Stimulated activated naive CD8-positive, alpha-beta T cell treated with anti-CD3 and anti-CD28 coated beads, Interleukin-15, Interleukin-2, amounts not matched to agents 100 U/mL and 50 U/mL, for 24 hours (primary cell): Measurements from ENCODE around the gene IFRD2.
"Not testable (repeated sequence)": the region's sequence is repeated elsewhere in the genome, so short reads cannot be mapped to it uniquely, and the experiment has no call there.

Source experiments
- ATAC-seq: fragments of 150-1000 bp; cut with Tn5 transposase; one replicate; pipeline ENCODE4 v1.10.0; 2021
- DNase-seq: peaks from one replicate; pipeline ENCODE4 v3.0.0; 2021

Gene IFRD2

GRCh38 chr3:50286322-50287227, 5.7 kb downstream of the IFRD2 start:
- ATAC-seq (no peak), DNase-seq (no peak)

GRCh38 chr3:50284121-50284520, 8.1 kb downstream of the IFRD2 start:
- DNase-seq, ATAC-seq: not testable (repeated sequence)

DNA sequence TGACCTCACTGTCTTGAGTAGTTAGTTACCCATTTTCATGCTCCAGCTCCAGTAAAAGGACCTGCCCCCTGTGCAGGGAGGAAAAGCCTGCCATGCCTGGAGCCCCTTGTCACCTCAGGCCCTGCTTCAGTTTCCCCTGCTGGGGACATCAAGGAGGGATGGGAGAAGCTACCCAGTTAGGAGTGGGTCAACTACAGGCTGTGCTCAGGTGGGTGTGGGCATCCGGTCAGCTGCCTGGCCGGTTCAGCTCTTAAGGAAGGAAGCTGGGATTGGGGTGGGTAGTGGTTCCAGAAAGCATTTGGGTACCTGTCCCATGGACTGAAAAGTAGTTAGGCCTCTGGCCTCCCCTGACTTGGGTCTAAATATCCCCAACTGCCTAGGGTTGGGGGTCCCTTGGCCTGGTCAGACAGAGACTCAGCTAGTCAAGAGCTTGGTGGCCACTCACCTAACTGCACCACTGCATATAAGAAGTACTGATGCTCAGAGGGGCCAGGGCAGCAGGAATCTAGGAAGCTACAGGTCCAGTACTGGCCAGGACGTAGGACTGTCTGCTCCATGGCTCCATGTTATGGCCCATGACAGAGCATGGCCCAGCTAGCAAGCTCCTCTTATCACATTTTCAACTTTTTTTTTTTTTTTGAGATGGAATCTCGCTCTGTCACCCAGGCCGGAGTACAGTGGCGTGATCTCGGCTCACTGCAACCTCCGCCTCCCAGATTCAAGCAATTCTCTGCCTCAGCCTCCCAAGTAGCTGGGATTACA, 12.8 kb downstream of the IFRD2 start:
- no peak for ATAC-seq
- DNase-seq, result no peak

- no peak for DNase-seq
- ATAC-seq, result no peak
These were observed 13.4 kb downstream of the IFRD2 start, which contains the start of gene LSMEM2 for GRCh38 chr3:50278880-50279224. TSS of gene LSMEM2 (plus strand) at chr3:50279087. CDS start at chr3:50279114, 27 bp downstream.

DNA sequence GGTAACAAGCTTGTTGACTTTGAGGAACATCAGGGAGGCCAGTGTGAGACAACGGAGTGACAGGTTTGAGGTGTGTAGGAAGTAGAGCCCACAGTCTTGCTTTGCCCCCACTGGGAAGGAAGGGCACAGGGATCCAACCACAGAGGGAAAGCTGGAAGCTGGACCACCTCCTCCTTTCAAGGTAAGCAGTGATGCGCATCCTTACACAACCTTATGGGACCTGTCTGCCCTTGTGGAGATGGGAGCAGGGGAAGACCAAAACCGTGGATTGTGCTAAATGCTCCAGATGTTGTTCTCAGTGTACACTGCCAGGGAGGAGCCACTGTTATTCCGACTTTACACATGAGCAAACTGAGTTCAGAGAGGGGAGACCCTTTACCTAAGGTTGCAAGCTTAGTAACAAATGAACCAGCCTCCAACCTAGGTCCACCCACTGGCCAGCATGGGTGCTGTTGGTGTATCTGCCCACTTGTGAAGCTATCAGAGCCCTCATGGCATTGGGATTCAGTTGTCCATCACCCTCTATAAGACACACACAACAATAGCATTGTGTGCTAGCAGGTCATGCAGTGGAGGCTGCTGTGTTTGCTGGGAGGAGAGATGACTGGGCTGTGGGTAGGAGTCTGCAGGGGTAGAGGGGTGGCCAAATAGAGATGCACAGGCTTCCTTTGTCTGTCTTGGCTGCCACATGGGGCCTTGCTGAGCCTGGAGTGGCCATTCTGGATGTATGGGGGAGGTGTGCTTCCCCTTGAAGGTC, 13.9 kb downstream of the IFRD2 start:
- ATAC-seq, result peak; percentile 14
- DNase-seq, result no peak

GRCh38 chr3:50276762-50277101, 15.5 kb downstream of the IFRD2 start:
- no peak for DNase-seq
- no peak for ATAC-seq

- ATAC-seq (no peak), DNase-seq (peak; percentile 24)
These were observed 16.1 kb downstream of the IFRD2 start for GRCh38 chr3:50275996-50276761.

DNA sequence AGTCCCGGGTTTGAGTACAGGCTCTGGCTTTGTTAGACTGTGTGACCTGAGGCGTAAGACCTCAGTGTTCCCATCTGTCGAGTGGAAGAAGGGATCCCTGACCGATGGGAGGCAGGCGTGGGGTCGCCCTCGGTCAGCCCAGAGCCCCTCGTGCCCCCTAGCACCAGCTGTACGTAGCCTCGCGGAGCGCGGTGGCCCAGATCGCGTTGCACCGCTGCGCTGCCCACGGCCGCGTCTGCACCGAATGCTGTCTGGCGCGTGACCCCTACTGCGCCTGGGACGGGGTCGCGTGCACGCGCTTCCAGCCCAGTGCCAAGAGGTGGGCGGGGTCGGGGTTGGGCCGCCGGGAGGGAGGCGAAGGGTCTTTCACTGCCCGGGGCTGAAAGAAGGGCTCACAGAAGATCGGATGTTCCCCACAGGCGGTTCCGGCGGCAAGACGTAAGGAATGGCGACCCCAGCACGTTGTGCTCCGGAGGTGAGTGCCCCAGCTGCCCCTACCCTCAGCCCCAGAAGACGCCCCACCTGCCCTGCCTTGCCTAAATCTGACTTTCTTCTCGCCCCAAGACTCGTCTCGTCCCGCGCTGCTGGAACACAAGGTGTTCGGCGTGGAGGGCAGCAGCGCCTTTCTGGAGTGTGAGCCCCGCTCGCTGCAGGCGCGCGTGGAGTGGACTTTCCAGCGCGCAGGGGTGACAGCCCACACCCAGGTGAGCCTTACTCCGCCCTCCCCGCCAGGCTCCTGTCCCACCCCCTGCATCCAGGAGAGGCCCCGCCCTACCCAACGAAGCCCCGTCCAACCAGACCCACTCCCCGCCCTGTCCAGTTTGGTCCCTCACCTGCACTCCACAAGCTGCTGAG, 16.9 kb downstream of the IFRD2 start:
- DNase-seq (no peak), ATAC-seq (no peak)

DNA sequence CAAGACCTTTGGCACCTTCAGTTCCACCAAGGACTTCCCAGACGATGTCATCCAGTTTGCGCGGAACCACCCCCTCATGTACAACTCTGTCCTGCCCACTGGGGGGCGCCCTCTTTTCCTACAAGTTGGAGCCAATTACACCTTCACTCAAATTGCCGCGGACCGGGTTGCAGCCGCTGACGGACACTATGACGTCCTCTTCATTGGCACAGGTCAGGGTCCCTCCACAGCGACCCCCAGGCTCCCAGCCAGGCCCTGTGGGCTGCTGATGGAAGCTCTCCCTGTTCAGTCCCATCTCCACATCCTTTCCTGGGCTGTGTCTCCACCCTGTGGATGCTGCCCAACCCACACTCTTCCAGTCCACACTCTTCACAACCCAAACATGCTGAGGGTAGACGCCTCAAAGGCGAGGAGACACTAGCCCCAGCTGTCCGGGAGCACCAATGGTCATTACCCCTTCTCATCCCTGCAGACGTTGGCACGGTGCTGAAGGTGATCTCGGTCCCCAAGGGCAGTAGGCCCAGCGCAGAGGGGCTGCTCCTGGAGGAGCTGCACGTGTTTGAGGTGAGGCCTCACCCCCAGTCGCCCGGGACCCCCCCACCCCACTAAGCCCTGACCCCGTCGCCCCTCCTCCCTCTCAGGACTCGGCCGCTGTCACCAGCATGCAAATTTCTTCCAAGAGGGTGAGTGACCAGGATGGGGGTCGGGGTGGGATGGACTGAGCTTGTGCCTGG, 17.7 kb downstream of the IFRD2 start:
- peak; percentile 34 for ATAC-seq
- peak; percentile 84 for DNase-seq

DNA sequence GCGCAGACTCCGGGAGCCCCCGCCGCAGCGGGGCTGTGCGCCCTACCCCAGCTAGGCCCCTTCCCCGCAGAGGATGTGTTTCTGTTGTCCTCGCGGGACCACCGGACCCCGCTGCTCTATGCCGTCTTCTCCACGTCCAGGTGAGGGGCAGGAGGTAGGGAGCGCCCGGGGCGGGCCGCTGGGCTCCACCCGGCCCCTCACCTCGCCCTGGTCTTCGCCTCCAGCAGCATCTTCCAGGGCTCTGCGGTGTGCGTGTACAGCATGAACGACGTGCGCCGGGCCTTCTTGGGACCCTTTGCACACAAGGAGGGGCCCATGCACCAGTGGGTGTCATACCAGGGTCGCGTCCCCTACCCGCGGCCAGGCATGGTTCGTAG, 18.6 kb downstream of the IFRD2 start:
- no peak for ATAC-seq
- no peak for DNase-seq

- DNase-seq (peak; percentile 96), ATAC-seq (peak; percentile 90)
These were observed 19.1 kb downstream of the IFRD2 start for GRCh38 chr3:50272911-50273688.

GRCh38 chr3:50272538-50272910, 19.7 kb downstream of the IFRD2 start:
- not testable (repeated sequence) for DNase-seq, ATAC-seq

GRCh38 chr3:50271314-50271936, 20.8 kb downstream of the IFRD2 start:
- no peak for ATAC-seq

DNA sequence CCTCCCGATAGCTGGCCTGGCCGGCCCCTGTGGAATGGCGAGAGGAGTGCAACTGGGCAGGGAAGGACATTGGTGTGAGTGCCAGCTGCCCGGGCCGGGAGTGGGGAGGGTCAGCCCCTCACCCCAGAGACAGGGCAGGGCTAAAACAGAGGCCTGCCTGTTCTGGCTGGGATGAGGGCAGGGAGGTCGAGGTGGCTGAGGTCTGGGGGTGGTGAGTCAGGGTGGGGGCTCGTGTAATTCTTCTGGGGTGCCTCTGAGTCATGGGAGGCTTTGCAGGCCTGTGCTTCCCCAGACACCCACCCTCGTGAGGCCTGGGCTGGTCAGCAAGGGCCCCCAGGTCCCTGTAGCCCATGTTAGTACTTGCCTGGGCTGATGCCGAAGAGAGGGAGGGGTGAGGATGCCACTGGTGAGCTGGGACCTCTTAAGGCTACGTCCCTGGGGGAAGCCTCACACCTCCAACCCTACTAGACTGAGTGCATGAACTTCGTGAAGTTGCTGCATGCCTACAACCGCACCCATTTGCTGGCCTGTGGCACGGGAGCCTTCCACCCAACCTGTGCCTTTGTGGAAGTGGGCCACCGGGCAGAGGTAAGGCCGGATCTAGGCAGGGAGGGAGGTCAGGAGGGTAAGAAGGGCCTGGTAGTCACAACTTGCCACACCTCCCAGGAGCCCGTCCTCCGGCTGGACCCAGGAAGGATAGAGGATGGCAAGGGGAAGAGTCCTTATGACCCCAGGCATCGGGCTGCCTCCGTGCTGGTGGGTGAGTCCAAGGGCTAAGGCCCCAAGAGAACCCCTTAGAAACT, 21.6 kb downstream of the IFRD2 start:
- DNase-seq, result no peak
- no peak for ATAC-seq

More at GRCh38 chr3:50271314-50271936, 20.8 kb downstream of the IFRD2 start:
- DNase-seq, result no peak

- ATAC-seq (no peak), DNase-seq (no peak)
These were observed 22.2 kb downstream of the IFRD2 start for GRCh38 chr3:50269977-50270413.

DNA sequence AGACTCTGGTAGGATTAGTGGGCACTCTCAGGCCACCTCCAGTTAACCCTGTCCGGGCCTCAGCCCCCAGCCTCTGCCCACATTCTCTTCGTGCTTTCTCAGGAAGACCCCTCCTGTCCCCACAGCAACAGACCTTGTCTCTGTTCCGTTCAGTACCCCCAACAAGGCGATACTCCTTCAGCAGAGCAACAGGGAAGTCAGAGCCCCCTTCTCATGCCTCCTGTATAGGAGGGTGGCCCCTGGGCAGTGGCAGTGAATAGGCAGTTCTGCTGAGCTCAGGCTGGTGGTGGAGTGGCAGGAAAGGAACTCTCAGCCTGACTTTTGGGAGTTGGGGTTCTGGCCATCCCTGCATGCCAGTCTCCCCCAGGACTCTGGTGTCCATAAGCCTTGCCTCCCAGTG, 22.8 kb downstream of the IFRD2 start:
- DNase-seq (no peak), ATAC-seq (no peak)

DNA sequence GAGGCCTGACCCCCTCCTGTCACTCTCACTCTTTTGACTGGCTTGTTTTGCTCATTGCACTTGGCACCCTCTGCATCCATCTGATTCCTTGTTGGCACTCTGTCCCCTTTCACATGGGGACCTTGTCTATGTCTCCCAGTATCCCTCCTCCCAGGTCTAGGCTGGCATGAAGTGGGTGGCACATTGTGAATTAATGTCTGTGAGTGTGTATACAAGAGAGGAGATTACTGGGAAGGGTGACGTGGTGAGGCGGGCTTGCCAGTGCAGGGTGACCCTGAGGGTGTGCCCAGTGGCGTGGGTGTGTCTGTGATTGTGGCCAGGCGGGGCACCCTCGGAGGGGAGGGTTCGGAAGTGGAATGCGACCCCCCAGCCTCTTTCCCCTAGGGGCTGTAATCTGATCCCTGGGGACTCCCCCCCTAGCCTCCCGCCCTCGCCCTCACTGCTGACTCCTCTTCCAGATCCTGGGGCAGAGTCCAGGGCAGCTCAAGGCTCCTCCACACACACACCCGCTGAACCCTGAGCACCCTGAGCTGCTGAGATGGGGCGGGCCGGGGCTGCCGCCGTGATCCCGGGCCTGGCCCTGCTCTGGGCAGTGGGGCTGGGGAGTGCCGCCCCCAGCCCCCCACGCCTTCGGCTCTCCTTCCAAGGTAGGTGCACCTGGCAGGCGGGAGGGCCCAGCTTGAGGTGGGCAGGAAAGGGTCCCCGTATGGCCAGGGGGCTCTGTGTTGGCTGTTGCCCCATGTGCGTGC, 23.4 kb downstream of the IFRD2 start, which contains the start of gene SEMA3B:
Gene SEMA3B, plus strand, starts transcription at position 445 of the 749 bp plus-strand sequence. Its CDS starts 94 bp downstream, at position 539.
- DNase-seq (no peak), ATAC-seq (no peak)
